ENCODE results near the gene ACO1. TPM values are rescaled to one million over a fixed set of nuclear protein-coding genes. Genes with fewer than 3 reads are reported as not detected.

ACO1 gene
- total and polyA plus RNA-seq, 12 donors: 11.3 to 130 (median 97.3) TPM

- Histone ChIP-seq H3K27ac (no peak overlapping the region), H3K4me3 (no peak overlapping the region), H3K4me1 (replicated peaks in 1 of 2) (no peaks in the 10 kb centered on the region), H3K9me3 (replicated peaks in 1 of 3) (no peaks in the 10 kb centered on the region), H3K27me3 (no peaks in the 10 kb centered on the region), H3K36me3 (replicated peaks in 1 of 2) (peaks cover 0 to 64% of the 10 kb centered on the region in 2 donors)
- DNase-seq: peak in 1 of 7 donors; percentile 13
- WGBS, 4 donors: 68 to 84% (median 71%) methylated on average over 4 to 5 of the region's 5 CpGs
- intact Hi-C loops (cut with DNase I): no loop called here
- TF ChIP-seq POLR2A (IDR thresholded peaks at IDR 0.05): no peak
- TF ChIP-seq, protein P1, sequence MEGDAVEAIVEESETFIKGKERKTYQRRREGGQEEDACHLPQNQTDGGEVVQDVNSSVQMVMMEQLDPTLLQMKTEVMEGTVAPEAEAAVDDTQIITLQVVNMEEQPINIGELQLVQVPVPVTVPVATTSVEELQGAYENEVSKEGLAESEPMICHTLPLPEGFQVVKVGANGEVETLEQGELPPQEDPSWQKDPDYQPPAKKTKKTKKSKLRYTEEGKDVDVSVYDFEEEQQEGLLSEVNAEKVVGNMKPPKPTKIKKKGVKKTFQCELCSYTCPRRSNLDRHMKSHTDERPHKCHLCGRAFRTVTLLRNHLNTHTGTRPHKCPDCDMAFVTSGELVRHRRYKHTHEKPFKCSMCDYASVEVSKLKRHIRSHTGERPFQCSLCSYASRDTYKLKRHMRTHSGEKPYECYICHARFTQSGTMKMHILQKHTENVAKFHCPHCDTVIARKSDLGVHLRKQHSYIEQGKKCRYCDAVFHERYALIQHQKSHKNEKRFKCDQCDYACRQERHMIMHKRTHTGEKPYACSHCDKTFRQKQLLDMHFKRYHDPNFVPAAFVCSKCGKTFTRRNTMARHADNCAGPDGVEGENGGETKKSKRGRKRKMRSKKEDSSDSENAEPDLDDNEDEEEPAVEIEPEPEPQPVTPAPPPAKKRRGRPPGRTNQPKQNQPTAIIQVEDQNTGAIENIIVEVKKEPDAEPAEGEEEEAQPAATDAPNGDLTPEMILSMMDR (IDR thresholded peaks at IDR 0.05): no peak
Measured at GRCh38 chr9:32441678-32442077, 57.2 kb downstream of the ACO1 start.

- H3K27me3 ChIP-seq: no peaks in the 10 kb centered on the region
- no peak for TF ChIP-seq POLR2A (IDR thresholded peaks at IDR 0.05)
- TF ChIP-seq, protein P1 (IDR thresholded peaks at IDR 0.05): no peak
- intact Hi-C loops (cut with DNase I): no loop called here
- no peaks in the 10 kb centered on the region for H3K9me3 ChIP-seq (replicated peaks in 1 of 3)
- H3K4me3 ChIP-seq: no peak overlapping the region
- no peak for DNase-seq
- peaks cover 0 to 63% of the 10 kb centered on the region in 2 donors for H3K36me3 ChIP-seq (replicated peaks in 1 of 2)
- no peaks in the 10 kb centered on the region for H3K4me1 ChIP-seq (replicated peaks in 1 of 2)
- H3K27ac ChIP-seq: no peak overlapping the region
Measured at GRCh38 chr9:32442433-32442832, 58.0 kb downstream of the ACO1 start.

GRCh38 chr9:32449969-32450368, 65.5 kb downstream of the ACO1 start:
- no peaks in the 10 kb centered on the region for H3K4me1 ChIP-seq (replicated peaks in 1 of 2)
- TF ChIP-seq, protein P1 (IDR thresholded peaks at IDR 0.05): no peak
- no peak for TF ChIP-seq POLR2A (IDR thresholded peaks at IDR 0.05)
- H3K27me3 ChIP-seq: no peaks in the 10 kb centered on the region
- no peak overlapping the region for H3K27ac ChIP-seq
- 88 to 97% (median 93%) methylated on average over 4 to 6 of the region's 6 CpGs for WGBS, 4 donors
- no peak overlapping the region for H3K4me3 ChIP-seq
- intact Hi-C loops (cut with DNase I): no loop called here
- H3K36me3 ChIP-seq (replicated peaks in 1 of 2): peaks cover 0 to 66% of the 10 kb centered on the region in 2 donors
- no peak for DNase-seq
- no peaks in the 10 kb centered on the region for H3K9me3 ChIP-seq (replicated peaks in 1 of 3)

DNA sequence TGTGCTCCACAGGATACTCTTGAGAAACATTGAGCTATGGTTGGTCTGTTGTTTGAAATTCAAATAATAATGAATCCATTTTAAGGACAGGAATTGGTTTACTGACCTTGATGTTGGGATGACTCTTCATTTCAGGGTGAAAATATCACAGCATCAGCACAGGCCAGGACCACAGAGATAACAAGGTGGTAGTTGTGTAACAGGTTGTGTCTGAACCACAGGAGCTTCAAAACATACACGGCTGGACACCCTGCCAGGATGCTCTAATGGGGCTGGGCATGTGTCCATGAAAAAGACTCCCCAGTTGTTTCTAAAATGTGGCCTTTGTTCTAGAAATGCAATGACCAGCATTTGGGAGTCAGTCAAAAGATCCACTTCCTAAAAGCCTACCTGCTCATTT, 69.8 kb downstream of the ACO1 start:
- intact Hi-C loops (cut with DNase I): no loop called here
- no peak for DNase-seq
- H3K4me3 ChIP-seq: no peak overlapping the region
- WGBS, 4 donors: 55 to 81% (median 70%) methylated on average over 1 of the region's 1 CpG
- no peaks in the 10 kb centered on the region for H3K4me1 ChIP-seq (replicated peaks in 1 of 2)
- H3K9me3 ChIP-seq (replicated peaks in 1 of 3): no peaks in the 10 kb centered on the region
- peaks cover 0 to 49% of the 10 kb centered on the region in 2 donors for H3K36me3 ChIP-seq (replicated peaks in 1 of 2)
- H3K27ac ChIP-seq: peak overlapping the region in 1 of 5 donors; percentile 20
- no peaks in the 10 kb centered on the region for H3K27me3 ChIP-seq
- TF ChIP-seq POLR2A (IDR thresholded peaks at IDR 0.05): no peak
- TF ChIP-seq, protein P1 (IDR thresholded peaks at IDR 0.05): no peak

Measured in adrenal gland (tissue), 12 donors.